NCI-H2029 (cell line): Measurements from ENCODE around the gene TRIB2.

ENCODE experiments used
- DNase-seq: peaks from one replicate; lab custom pipeline; 2025; lab: John Stamatoyannopoulos, UW

TRIB2 gene

DNA sequence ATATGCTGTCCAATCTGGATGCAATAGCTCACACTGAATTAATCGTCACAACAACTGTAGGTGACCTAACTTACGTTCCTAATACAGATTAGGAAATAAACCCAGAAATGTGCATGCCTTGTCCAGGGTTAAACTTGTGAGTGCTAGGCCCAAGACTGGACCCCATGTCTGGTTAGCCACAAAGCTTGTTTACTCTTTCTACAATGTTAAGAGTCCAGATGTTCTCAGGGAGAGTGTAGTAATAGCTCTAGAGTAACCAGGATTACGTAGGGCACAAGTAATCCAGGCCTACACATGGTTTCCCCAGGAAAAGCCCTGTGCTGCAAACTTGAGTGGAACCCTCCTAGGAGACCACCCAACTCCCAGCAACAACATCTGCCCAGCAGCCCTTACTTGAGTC, 26.2 kb downstream of the TRIB2 start:
- DNase-seq: no peak

- DNase-seq: no peak
Observed at GRCh38 chr2:12750166-12750905, 33.6 kb downstream of the TRIB2 start.

DNA sequence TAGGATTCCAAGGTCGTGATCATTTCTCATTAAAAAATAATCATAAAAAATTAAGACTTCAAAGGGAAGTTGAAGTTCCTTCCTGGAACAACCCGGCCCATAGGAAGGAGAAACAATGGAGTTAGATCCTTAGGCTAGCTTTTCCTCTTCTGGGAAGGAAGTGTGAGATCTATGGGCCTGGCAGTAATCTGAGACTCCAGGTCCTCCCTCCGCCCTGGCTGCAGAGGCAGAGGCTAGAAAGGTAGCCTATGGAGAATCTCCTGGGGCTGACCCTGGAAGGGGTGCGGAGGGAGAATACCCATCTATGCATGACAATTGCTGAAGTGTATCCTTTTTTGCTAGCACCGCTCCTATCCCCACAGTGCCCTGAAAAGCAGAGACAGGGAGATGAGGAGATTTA, 37.9 kb downstream of the TRIB2 start:
- no peak for DNase-seq

DNA sequence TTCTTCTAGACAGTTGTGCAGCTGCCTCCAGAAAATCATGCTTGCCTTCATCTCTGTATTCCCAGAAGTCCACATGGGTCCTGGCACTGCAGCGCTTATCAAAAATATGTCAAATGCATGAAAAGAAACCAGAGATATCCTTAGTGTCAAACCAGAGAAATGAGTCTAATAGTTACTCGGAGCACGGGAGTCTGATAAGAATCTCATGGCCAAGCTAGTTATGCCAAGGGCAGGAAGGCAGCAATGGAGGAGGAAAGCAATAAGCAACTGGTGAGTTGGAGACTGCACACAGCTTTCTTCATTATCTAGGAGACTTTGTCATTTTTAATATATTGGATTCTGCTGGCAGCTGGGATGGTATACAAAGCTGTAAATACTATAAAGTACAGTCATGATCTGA, 38.6 kb downstream of the TRIB2 start:
- DNase-seq: no peak

DNA sequence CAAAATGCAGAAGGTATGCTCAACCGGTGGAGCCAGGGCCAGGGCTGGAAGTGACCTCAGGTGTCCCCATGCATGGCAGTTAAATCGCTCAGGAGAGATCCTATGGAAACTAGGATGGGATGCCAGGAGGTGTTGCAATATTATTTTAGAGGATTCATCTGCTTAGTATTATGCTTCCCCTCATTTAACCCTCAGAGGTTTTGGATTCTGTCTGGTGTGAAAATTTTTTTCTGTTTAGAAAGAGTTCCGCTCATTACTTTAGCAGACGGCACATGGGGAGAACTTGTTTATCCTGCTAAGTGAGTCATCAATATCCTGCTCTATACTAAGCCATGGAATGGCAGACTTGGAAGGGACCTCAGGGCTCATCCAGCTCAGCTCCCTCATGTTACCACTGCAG, 42.5 kb downstream of the TRIB2 start:
- no peak for DNase-seq

- no peak for DNase-seq
Observed at GRCh38 chr2:12761104-12761503, 44.4 kb downstream of the TRIB2 start.

DNA sequence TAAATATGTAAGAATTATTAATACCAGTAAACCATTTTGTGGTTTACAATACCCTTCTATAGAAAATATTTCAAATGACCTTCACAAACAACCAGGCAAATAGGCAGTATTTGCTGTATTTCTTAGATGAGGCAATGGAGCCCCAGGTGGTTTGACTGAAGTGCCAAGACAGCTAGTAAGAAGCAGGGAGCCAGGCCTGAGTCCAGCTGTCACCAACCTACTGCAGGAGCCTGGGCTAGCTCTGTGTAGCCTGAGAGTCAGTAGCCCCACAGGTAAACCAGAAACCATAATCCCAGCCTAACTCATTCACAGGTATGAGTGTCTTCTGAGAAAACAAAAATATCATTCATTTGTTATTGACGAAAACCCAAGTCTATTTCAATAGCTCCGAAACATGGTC, 45.6 kb downstream of the TRIB2 start:
- DNase-seq: no peak

DNA sequence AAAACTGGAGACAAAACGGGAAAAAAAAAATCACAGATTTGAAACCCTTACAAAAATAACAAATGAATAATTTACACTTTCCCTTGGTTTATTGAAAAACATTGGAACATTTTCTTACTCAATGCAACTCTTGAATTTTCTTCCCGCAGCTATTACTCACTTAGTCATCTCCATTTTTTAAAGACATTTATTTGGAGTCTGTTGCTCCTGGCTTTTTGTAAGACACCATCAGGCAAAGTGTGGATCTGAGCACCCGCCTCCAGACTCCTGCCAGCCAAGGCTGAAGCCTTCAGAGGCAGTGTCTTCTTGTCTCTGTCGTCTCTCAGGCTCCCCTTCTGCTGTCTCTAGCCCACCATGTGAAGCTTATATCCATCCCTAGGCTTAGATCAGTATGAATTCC, 46.2 kb downstream of the TRIB2 start:
- DNase-seq: no peak

DNA sequence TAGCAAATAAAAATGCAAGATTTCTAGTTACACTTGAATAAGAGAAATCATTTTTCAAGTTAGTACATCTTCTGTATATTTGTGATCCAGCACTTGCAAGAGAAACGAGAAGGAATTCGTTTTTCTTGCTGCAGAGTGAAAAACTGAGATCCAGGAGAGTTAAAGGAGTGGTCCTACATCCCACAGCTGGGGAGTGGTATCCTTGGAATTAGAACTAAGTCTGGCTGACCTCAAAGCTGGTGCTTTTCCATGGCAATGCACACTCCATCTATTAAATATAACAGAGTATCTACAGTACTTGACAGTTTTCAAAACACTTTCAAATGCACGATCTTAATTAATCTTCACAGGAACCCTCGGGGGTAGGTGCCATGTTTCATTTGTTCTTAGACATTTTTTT, 46.8 kb downstream of the TRIB2 start:
- DNase-seq: no peak

- DNase-seq: no peak
Observed at GRCh38 chr2:12764075-12764730, 47.5 kb downstream of the TRIB2 start.

GRCh38 chr2:12764849-12765605, 48.3 kb downstream of the TRIB2 start:
- no peak for DNase-seq

- no peak for DNase-seq
Observed at GRCh38 chr2:12766421-12766879, 49.7 kb downstream of the TRIB2 start.

GRCh38 chr2:12767541-12767940, 50.8 kb downstream of the TRIB2 start:
- no peak for DNase-seq

- DNase-seq: no peak
Observed at GRCh38 chr2:12767996-12768624, 51.4 kb downstream of the TRIB2 start.

DNA sequence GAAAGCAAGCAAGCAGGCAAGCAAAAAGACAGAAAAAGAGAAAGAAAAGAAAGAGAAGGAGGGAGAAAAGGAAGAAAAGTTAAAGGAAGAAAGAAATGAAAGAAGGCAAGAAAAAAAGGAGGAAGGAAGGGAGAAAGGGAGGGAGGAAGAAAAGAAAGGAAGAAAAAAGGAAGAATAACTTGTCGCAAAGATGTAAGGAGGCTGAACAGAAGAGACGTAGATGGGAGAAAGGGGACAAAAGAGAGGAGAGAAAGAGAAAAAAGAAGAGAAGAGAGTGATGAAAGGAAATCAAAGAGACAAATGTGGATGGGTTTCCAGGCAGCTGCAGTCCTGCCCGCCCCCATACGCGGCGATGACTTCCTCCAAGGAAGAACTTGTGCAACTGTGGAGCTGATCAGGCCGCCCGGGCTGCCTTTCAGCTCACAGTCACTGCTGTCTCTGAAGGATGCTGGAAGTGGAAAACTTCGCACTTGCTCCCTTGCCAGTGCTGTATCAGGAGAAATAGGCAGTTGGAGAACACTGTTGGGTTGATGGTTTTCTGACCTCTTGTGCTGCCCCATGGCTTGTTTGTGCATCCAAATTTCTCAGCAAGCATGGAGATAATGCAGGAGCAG, 52.9 kb downstream of the TRIB2 start:
- DNase-seq: no peak

DNA sequence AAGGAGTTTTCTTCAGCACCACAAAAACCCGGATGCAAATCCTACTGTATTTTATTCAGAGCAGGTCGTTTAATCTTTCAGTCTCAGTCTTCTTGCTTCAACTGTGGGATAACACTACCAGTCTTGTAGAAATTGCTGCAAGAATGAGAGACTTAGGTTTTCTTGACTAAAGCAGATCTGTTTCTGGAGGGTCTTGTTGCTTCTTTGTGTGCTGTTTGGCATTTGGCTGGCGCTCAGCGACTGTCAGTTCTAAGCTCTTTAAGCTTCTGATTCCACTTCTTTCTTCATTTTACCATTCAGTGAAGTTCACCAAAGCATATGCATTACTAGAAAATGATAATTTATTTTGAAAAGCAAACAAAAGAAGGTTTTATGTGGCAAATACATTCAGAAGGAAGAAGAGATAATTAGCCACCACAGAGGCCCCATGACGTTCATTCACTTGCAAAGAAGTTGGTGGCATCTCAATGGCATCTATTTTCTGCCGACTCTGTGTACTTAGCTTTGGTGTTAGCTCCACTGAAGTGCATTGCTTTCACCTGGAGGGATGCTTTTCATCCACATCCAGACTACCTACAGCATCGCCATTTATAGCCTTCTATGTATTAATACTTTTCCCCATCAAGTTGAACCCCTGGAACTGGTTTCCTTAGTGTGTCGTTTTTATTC, 53.7 kb downstream of the TRIB2 start:
- no peak for DNase-seq

DNA sequence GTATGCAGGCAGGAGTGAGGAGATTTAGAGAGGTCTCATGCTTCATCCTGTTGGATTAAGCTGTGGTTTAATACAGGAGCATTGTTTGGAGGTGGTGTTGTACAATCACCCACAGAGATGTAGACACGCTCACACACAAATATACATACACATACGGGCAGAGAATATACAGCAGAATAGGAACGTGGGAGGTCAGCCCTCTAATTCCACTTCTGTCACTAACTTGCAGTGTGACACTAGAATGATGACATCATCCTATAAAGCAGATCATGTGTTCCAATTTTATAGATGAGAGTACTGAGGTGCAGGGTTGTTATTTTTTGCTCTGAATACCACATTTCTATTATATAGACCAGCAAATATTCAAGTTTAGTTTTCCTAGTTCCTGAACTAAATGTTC, 54.4 kb downstream of the TRIB2 start:
- no peak for DNase-seq

DNA sequence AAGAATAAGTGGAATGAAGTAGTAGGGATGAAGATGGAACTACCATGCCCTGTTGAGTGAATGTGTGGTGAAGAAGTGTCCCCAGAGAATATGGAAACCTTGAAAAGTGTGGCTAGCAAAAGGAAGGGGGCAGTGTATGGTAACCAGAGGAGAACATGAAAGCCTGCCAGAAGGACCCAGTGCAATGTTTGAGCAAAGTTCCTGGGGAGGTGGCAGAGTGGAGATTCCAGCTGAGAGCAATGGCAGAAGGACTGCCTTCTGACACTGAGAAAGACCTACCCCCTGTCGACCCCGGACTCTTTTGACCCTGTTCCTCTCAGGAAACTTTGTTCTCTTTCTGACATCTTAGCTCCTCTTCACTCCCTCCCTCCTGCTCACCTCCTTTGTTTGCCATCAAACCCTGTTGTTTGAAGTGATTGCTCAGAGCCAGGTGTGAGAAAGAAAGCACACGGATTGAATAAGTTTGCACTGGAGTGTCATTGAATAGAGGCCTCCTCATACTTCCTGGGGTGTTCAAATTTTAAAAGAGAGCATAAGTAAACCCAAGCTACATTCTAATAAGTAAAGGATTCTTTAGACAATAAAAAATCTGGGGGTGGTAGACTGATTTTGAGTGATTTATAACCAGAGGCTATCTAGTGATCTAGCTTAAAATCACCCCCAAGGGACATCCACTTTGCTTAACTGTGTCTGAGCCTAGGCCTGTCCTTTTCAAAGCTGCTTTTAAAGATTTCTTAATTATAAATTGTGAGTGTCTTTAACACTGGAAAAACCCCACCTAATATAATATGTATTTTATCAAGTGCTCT, 57.1 kb downstream of the TRIB2 start:
- no peak for DNase-seq

- no peak for DNase-seq
Observed at GRCh38 chr2:12774395-12774727, 57.6 kb downstream of the TRIB2 start.

- no peak for DNase-seq
Observed at GRCh38 chr2:12776521-12776961, 59.8 kb downstream of the TRIB2 start.

- DNase-seq: no peak
Observed at GRCh38 chr2:12778369-12778768, 61.6 kb downstream of the TRIB2 start.
